Subcutaneous abdominal adipose tissue (tissue), 5 donors: Measurements from ENCODE around the gene PERM1.
"Not testable (repeated sequence)": the region's sequence is repeated elsewhere in the genome, so short reads cannot be mapped to it uniquely, and the experiment has no call there.

ENCODE experiments used
- H3K27ac ChIP-seq: one replicate; pipeline ENCODE4 v1.7.0; 2013; ENCODE audit warnings: low read depth, mild to moderate bottlenecking, inconsistent platforms, low read length, moderate library complexity
- H3K27me3 ChIP-seq, 5 donors: one replicate each; pipeline ENCODE4 v1.7.0; 2013; ENCODE audit warnings: low read length in 5 of 5, inconsistent platforms in 1 of 5; ENCODE audit not compliant: control insufficient read depth in 5 of 5, insufficient read depth in 4 of 5
- H3K36me3 ChIP-seq, 5 donors: one replicate each; pipeline ENCODE4 v1.7.0; 2013; ENCODE audit warnings: low read length in 5 of 5; ENCODE audit not compliant: control insufficient read depth in 5 of 5, insufficient read depth in 5 of 5
- H3K4me1 ChIP-seq, 5 donors: one replicate each; pipeline ENCODE4 v1.7.0; 2013; ENCODE audit warnings: low read length in 5 of 5, mild to moderate bottlenecking in 3 of 5, moderate library complexity in 1 of 5; ENCODE audit not compliant: control insufficient read depth in 5 of 5, insufficient read depth in 5 of 5
- H3K4me3 ChIP-seq, 5 donors: one replicate each; pipeline ENCODE4 v1.7.0; 2013; ENCODE audit warnings: low read length in 5 of 5, low read depth in 1 of 5
- H3K9ac ChIP-seq, 5 donors: one replicate each; pipeline ENCODE4 v1.7.0; 2013; ENCODE audit warnings: low read length in 5 of 5, mild to moderate bottlenecking in 4 of 5, moderate library complexity in 3 of 5
- H3K9me3 ChIP-seq, 5 donors: one replicate each; pipeline ENCODE4 v1.7.0; 2013; ENCODE audit warnings: low read length in 5 of 5; ENCODE audit not compliant: control insufficient read depth in 5 of 5
- donor health status: healthy.
- donor health status: healthy.
- donor health status: healthy.
- donor health status: healthy.
- donor health status: healthy.

Gene PERM1

DNA sequence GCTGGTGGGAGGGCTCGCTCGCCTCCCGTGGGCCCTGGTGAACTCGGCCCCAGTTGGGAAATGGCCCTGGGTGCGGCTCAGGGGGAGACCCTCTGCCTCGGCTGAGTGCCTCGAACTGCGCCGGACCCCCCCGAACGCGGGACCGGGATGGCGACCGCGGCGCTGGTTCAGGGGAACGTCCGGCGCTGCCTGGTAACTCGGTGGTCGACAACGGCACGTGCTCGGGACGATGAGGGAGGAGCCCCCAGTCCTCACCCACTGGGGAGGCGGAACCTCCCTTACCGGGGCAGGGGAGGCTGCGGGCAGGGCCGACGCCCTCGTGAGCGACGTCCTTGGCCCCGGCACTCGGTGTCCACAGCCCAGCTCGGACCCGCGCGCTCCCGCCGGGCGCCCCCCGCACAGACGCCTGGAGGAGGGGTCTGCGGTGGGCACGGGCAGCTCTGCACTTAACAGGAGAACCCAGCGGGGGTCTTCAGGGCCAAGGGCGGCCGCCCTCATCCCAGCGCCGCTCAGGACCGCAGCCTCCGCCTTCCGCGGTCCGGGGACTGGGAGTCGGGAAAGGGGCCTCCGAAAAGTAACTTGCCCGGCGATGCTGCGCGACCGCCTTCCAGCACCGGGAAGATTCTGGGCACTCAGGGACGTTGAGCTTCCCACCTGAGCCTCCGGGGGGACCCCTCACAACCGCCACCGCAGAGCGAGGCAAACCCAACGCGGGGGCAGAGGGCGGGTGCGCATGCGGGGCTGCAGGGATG is 16.3 kb upstream of the PERM1 start:
- H3K4me1 ChIP-seq = peaks cover 2 to 37% (median 23%) of the 10 kb centered on the region in 5 donors
- H3K27me3 ChIP-seq = peaks cover 0 to 29% (median 22%) of the 10 kb centered on the region in 5 donors

DNA sequence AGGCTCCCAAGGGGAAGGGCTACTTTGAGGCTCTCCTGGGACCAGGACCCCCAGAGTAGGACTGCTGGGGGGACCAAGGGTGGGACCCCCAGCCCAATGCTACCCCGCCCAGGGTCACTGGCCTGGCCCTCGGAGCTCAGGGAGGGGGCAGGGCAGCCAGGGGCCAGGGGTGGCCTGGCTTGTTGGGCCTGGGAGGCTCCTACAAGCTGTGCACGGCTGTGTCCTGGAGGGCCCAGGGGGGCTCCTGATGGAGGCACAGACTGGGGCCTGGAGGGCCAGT is 15.8 kb upstream of the PERM1 start:
- peaks cover 0 to 29% (median 22%) of the 10 kb centered on the region in 5 donors for H3K27me3 ChIP-seq
- H3K9me3 ChIP-seq = peaks cover 0 to 5% (median 0%) of the 10 kb centered on the region in 5 donors
- no peak overlapping the region for H3K9ac ChIP-seq
- no peak overlapping the region for H3K4me3 ChIP-seq
- no peak overlapping the region for H3K27ac ChIP-seq
- H3K36me3 ChIP-seq = no peaks in the 10 kb centered on the region
- H3K4me1 ChIP-seq = peaks cover 2 to 37% (median 23%) of the 10 kb centered on the region in 5 donors

More for the DNA sequence above, 16.3 kb upstream of the PERM1 start:
- Histone ChIP-seq H3K9ac (no peak overlapping the region), H3K4me3 (peak overlapping the region in 2 of 5 donors; percentile 22 to 26), H3K27ac (no peak overlapping the region), H3K9me3 (peaks cover 0 to under 1% (median 0%) of the 10 kb centered on the region in 5 donors), H3K36me3 (no peaks in the 10 kb centered on the region)

DNA sequence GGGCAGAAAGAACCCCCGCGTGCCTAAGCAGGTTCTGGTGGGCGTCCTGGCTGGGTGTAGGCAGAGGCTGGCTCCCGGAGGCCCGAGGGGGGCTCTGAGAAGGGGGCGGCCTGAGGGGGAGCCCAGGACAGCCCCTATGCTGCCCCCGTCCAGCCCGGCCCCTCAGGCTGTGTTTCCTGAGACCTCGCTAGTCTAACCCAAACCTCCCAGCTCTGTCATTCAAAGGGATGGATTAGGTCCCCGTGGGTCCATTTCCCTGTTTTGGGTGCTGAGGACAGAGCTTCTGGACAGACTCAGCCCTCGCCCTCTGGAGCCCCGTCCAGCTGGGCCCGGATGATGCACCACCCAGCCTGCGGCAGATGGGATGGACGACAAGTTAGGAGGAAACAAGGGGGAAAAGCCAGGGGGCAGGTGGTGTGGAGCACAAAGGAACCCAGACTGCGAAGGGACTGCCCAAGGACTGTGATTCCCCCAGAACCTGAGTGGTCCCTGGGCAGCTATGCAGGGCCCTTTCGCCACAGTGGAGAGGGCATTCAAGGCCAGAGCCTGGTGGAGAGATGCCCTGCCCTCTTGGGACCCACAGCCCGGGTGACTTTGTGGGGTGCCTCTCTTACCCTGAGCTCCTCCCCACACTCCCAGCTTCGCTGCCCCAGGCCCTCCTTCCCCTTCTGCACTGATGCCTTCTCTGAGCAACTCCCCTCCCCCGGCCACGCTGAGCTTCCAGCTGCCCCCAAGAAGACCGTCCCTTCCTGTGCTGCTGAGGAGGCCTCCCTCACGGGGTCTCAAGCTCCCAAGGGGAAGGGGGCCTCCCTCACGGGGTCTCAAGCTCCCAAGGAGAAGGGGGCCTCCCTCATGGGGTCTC is 15.2 kb upstream of the PERM1 start:
- no peak overlapping the region for H3K9ac ChIP-seq
- H3K9me3 ChIP-seq = peaks cover 0 to 8% (median 0%) of the 10 kb centered on the region in 5 donors
- peaks cover 2 to 37% (median 23%) of the 10 kb centered on the region in 5 donors for H3K4me1 ChIP-seq
- no peak overlapping the region for H3K27ac ChIP-seq
- no peak overlapping the region for H3K4me3 ChIP-seq
- no peaks in the 10 kb centered on the region for H3K36me3 ChIP-seq
- peaks cover 0 to 30% (median 22%) of the 10 kb centered on the region in 5 donors for H3K27me3 ChIP-seq

DNA sequence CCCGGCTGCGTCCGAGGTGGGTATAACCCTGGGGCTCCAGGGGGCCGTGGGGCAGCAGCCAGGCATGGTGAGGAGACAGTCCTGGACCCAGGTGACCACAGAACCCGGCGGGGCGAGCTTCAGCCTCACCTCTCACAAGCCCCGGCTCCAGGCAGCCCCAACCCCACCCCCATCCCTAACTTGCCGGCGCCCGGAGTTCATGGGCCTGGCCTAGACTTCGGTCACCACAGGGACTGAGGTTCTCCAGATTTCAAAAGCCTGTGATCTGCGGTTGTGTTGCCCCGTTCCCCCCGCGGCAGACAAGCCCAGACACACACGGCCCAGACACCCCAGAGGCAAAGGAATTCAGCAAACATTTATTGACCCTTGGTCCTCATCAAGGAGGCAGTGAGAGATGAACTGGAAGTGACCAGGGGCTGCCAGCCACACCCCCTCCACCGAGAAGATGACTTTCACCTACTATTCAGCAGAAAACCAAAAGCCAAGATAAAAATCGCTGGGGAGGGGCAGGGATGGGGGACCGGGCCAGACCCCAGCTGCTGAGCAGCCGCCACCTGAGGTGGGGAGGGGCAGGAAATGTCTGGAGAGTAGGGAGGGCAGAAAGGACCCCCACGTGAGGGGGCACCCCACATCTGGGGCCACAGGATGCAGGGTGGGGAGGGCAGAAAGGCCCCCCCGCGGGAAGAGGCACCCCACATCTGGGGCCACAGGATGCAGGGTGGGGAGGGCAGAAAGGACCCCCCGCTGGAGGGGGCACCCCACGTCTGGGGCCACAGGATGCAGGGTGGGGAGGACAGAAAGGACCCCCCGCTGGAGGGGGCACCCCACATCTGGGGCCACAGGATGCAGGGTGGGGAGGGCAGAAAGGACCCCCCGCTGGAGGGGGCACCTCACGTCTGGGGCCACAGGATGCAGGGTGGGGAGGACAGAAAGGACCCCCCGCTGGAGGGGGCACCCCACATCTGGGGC is 14.1 kb upstream of the PERM1 start:
- Histone ChIP-seq H3K9me3 (peaks cover 0 to 14% (median 5%) of the 10 kb centered on the region in 5 donors), H3K27ac (no peak overlapping the region), H3K4me3 (no peak overlapping the region), H3K36me3 (no peaks in the 10 kb centered on the region), H3K27me3 (peaks cover 0 to 29% (median 20%) of the 10 kb centered on the region in 5 donors), H3K4me1 (peaks cover 2 to 28% (median 17%) of the 10 kb centered on the region in 5 donors), H3K9ac (no peak overlapping the region)

DNA sequence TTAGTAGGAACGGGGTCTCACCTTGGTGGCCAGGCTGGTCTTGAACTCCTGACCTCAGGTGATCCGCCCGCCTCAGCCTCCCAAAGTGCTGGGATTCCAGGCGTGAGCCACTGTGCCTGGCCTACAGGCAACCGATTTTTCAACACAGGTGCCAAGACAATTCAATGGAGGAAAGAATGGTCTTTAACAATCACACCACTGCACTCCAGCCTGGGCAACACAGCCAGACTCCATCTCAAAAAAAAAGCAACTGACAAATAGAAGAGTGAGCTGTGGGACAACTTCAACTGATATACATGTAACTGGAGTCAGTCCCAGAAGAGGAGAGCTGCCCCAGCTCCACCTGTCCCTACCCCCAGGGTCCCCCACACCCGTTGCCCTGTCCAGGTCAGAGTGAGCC is 12.7 kb upstream of the PERM1 start:
- not testable (repeated sequence) for H3K4me3 ChIP-seq, H3K36me3 ChIP-seq, H3K9ac ChIP-seq, H3K27ac ChIP-seq
- H3K27me3 ChIP-seq = peaks cover 0 to 29% (median 20%) of the 10 kb centered on the region in 5 donors
- peaks cover 0 to 15% (median 9%) of the 10 kb centered on the region in 5 donors for H3K4me1 ChIP-seq
- H3K9me3 ChIP-seq = peaks cover 0 to 18% (median 5%) of the 10 kb centered on the region in 5 donors

DNA sequence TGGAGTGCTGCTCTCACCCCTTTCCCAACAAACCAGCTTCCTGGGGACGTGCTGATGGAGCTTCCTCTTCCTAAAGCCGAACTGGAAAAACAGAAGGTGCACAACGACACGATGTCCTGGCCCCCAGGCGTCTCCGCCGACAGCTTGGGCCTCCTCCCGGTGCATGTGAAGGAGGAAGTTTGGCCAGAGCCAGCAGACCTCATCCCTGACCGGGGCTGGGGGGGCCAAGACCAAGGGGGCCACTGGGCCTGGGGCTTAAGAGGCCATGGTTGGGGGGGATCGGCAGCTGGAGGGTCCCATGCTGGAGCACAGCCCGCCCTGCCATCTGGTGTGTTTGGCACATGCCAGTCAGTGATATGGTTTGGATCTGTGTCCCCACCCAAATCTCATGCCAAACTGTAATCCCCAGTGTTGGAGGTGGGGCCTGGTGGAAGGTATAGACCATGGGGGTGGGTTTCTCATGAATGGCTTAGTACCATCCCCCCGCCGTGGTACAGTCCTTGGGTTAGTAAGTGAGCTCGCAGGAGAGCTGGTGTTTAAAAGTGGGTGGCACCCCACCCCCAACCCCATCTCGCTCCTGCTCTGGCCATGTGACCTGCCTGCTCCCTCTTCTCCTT is 11.6 kb upstream of the PERM1 start:
- Histone ChIP-seq H3K9ac (no peak overlapping the region), H3K27ac (no peak overlapping the region), H3K27me3 (peaks cover 0 to 25% (median 18%) of the 10 kb centered on the region in 5 donors), H3K36me3 (no peaks in the 10 kb centered on the region), H3K9me3 (peaks cover 0 to 18% (median 5%) of the 10 kb centered on the region in 5 donors), H3K4me3 (no peak overlapping the region), H3K4me1 (peaks cover 0 to 6% (median 2%) of the 10 kb centered on the region in 5 donors)

DNA sequence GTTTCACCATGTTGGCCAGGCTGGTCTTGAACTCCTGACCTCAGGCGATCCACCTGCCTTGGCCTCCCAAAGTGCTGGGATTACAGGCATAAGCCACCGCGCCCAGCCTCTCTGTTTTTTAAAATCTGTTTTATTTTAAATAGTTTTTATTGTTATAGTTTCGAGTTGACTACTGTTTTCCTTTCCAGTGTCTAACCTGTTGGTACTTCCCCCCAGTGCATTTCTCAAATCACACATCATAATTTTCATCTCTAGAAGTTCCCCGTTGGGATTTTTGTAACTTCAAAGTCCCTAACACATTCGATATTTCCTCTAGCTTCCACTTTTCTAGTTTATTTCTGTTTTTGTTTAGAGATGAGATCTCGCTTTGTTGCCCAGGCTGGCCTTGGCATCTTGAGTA is 10.5 kb upstream of the PERM1 start:
- peaks cover 0 to 14% (median 10%) of the 10 kb centered on the region in 5 donors for H3K27me3 ChIP-seq
- H3K9me3 ChIP-seq = peaks cover 0 to 18% (median 5%) of the 10 kb centered on the region in 5 donors
- H3K4me3 ChIP-seq = no peak overlapping the region
- no peak overlapping the region for H3K27ac ChIP-seq
- H3K4me1 ChIP-seq = no peaks in the 10 kb centered on the region
- no peak overlapping the region for H3K9ac ChIP-seq
- no peaks in the 10 kb centered on the region for H3K36me3 ChIP-seq

DNA sequence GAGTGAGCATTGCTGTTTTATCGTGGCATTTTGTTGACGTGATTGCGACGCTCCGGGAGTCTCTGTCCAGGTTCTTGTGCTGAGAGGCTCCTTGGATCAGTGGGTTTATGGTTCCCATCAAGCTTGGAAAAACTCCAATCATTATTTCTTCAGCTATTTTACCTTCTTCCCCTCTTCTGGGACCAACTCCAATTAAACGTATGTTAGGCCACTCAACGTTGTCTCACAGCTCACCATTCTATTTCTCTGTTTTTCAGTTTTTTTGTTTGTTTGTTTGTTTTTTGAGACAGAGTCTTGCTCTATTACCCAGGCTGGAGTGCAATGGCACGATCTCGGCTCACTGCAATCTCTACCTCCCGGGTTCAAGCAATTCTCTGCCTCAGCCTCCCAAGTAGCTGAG is 10.0 kb upstream of the PERM1 start:
- Histone ChIP-seq H3K27me3 (peaks cover 0 to 9% (median 6%) of the 10 kb centered on the region in 5 donors), H3K4me1 (no peaks in the 10 kb centered on the region), H3K36me3 (no peaks in the 10 kb centered on the region), H3K4me3 (no peak overlapping the region), H3K9me3 (peaks cover 0 to 18% (median 5%) of the 10 kb centered on the region in 5 donors), H3K27ac (no peak overlapping the region), H3K9ac (no peak overlapping the region)

DNA sequence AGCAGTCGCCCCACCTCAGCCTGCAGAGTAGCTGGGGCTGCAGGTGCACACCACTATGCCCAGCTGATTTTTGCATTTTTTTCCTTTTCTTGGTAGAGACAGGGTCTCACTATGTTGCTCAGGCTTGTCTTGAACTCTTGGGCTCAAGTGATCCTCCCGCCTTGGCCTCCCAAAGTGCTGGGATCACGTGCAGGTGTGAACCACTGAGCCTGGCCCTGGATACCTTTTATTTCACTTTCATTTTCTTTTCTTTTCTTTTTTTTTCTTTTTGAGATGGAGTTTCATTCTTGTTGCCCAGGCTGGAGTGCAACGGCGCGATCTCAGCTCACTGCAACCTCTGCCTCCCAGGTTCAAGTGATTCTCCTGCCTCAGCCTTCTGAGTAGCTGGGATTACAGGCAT is 9.4 kb upstream of the PERM1 start:
- H3K36me3 ChIP-seq, H3K27ac ChIP-seq, H3K9ac ChIP-seq, H3K4me1 ChIP-seq, H3K27me3 ChIP-seq, H3K4me3 ChIP-seq: not testable (repeated sequence)
- peaks cover 0 to 18% (median 5%) of the 10 kb centered on the region in 5 donors for H3K9me3 ChIP-seq
